ENCODE results near the gene EPN2.

EPN2 gene

DNA sequence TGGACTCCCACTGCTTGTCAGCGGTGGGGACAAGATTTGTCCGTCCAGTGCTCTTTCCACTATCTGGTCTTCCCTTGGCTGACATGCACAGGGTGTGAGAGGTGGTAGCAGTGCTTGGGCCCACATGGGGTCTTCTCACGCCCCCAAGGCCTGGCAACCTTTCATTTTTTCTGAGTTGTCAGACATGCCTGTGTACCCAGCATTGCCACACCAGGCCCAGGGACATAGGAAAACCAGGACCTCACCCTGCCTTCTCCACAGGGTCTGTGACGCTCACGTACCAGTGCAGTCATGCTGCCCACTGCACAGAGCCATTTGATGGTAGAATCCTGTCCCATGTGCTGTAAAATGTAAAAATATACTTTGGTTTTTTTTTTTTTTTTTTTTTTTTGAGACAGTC lies 67.6 kb downstream of the EPN2 start:
- in situ Hi-C loops (cut with HindIII; ENCODE audit: low sequenced_read_pairs), result no loop called here
- TF ChIP-seq, protein P1, sequence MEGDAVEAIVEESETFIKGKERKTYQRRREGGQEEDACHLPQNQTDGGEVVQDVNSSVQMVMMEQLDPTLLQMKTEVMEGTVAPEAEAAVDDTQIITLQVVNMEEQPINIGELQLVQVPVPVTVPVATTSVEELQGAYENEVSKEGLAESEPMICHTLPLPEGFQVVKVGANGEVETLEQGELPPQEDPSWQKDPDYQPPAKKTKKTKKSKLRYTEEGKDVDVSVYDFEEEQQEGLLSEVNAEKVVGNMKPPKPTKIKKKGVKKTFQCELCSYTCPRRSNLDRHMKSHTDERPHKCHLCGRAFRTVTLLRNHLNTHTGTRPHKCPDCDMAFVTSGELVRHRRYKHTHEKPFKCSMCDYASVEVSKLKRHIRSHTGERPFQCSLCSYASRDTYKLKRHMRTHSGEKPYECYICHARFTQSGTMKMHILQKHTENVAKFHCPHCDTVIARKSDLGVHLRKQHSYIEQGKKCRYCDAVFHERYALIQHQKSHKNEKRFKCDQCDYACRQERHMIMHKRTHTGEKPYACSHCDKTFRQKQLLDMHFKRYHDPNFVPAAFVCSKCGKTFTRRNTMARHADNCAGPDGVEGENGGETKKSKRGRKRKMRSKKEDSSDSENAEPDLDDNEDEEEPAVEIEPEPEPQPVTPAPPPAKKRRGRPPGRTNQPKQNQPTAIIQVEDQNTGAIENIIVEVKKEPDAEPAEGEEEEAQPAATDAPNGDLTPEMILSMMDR (IDR thresholded peaks at IDR 0.05; ENCODE audit: low read depth, low read length, missing control alignments), result no peak
- no peak for DNase-seq (ENCODE audit: low read depth)
- no peak overlapping the region for H3K4me3 ChIP-seq (ENCODE audit: low read depth, low read length)

GRCh38 chr17:19305256-19305655 lies 68.1 kb downstream of the EPN2 start:
- no peak overlapping the region for H3K4me3 ChIP-seq (ENCODE audit: low read depth, low read length)
- in situ Hi-C loops (cut with HindIII; ENCODE audit: low sequenced_read_pairs), result no loop called here
- DNase-seq (ENCODE audit: low read depth), result no peak
- TF ChIP-seq, protein P1 (IDR thresholded peaks at IDR 0.05; ENCODE audit: low read depth, low read length, missing control alignments), result no peak

GRCh38 chr17:19305761-19306159 lies 68.6 kb downstream of the EPN2 start:
- no peak for DNase-seq (ENCODE audit: low read depth)
- TF ChIP-seq, protein P1 (IDR thresholded peaks at IDR 0.05; ENCODE audit: low read depth, low read length, missing control alignments), result no peak
- H3K4me3 ChIP-seq (ENCODE audit: low read depth, low read length), result no peak overlapping the region
- in situ Hi-C loops (cut with HindIII; ENCODE audit: low sequenced_read_pairs), result no loop called here

DNA sequence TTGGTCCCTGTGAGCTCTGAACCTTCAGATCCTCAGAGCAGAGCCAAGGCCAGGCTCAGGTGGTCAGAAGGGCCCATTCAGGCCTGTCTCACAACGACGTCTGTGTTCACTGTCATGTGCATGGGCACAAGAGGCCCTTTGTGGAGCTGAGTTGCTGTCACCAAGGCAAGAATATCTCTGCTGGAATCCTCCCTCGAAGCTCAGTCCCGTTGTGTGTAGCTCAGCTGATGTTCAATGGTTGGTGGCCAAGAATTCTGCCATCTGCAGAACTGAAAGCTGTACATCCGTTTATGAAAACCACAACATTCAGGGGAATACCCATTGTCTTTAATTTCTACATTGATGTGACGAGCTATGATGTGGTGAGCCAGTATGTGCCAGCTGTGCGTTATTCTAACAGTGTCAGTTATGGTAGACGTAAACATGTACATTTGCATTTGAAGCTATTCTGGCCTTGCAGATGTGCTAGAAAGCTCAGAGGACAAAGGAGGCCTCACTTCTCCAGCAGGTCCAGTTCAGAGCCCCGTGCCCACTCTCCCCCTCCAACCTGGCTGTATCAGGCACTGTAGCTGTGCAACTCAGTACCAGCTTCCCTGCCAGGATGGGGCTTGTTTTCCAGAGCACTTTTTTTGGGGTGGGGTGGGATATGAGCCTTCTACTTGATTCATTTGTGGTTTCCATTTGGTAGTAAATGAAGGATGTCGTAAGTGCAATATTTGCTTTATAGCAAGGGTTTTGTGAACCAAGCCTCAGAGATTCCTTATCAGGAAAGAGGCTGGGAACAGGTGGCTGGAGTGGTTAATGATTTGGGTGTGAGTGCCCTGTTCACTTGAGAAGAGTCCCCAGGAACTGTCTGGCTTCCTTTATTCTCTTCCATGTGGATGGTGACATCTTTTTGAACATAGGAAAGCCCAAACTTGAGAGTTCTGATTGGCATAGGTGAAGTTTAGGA lies 69.3 kb downstream of the EPN2 start:
- TF ChIP-seq, protein P1 (IDR thresholded peaks at IDR 0.05; ENCODE audit: low read depth, low read length, missing control alignments), result no peak
- in situ Hi-C loops (cut with HindIII; ENCODE audit: low sequenced_read_pairs), result no loop called here
- no peak for DNase-seq (ENCODE audit: low read depth)
- H3K4me3 ChIP-seq (ENCODE audit: low read depth, low read length), result no peak overlapping the region

GRCh38 chr17:19307521-19307920 lies 70.4 kb downstream of the EPN2 start:
- in situ Hi-C loops (cut with HindIII; ENCODE audit: low sequenced_read_pairs), result no loop called here
- TF ChIP-seq, protein P1 (IDR thresholded peaks at IDR 0.05; ENCODE audit: low read depth, low read length, missing control alignments), result no peak
- H3K4me3 ChIP-seq (ENCODE audit: low read depth, low read length), result no peak overlapping the region
- DNase-seq (ENCODE audit: low read depth), result no peak

DNA sequence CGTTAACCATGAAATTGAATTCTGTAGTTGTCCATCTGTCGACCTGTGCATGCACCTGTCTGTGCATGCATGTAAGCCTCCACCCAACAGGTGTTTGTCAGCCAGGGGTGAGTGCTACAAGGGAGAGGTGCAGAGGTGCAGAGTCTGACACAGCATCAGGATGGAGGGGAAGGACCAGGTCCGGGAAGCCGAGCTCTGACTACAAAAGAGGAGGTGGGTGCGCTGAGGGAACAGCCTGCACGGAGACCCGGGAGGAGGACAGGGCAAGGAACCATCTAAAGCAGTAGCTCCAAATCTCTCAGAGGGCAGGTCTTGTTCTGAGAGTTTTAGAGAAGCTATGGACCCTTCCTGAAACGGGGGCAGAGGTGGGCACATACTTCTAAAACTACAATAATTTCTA lies 71.2 kb downstream of the EPN2 start:
- H3K4me3 ChIP-seq (ENCODE audit: low read depth, low read length), result no peak overlapping the region
- in situ Hi-C loops (cut with HindIII; ENCODE audit: low sequenced_read_pairs), result no loop called here
- TF ChIP-seq, protein P1 (IDR thresholded peaks at IDR 0.05; ENCODE audit: low read depth, low read length, missing control alignments), result no peak
- no peak for DNase-seq (ENCODE audit: low read depth)
